Neuronal stem cell (in vitro differentiated cells): ENCODE results near the gene STAT5A. TPM values are rescaled to one million over a fixed set of nuclear protein-coding genes. Genes with fewer than 3 reads are reported as not detected.
"Not testable (repeated sequence)": the region's sequence is repeated elsewhere in the genome, so short reads cannot be mapped to it uniquely, and the experiment has no call there.

Experiments used
- DNase-seq: peaks from one replicate; pipeline ENCODE4 v3.0.0-alpha.2; 2013; ENCODE audit warnings: low spot score
- H2AFZ ChIP-seq: one replicate; pipeline ENCODE4 v1.6.1; 2013; ENCODE audit warnings: mild to moderate bottlenecking, low read length, inconsistent platforms
- H2AK5ac ChIP-seq: 2 replicates; pipeline ENCODE4 v1.6.1; 2013; ENCODE audit warnings: low read depth, mild to moderate bottlenecking, inconsistent platforms, low read length, moderate library complexity, mixed read lengths
- H2BK120ac ChIP-seq: 2 replicates; pipeline ENCODE4 v1.6.1; 2013; ENCODE audit warnings: low read depth, mild to moderate bottlenecking, inconsistent platforms, low read length, moderate library complexity, mixed read lengths
- H2BK12ac ChIP-seq: one replicate; pipeline ENCODE4 v1.6.1; 2013; ENCODE audit warnings: low read length, inconsistent platforms
- H2BK15ac ChIP-seq: 2 replicates; pipeline ENCODE4 v1.6.1; 2013; ENCODE audit warnings: mild to moderate bottlenecking, low read length, inconsistent platforms, mixed read lengths
- H2BK5ac ChIP-seq: one replicate; pipeline ENCODE4 v1.6.1; 2013; ENCODE audit warnings: inconsistent platforms, mild to moderate bottlenecking, low read length, moderate library complexity
- H3K14ac ChIP-seq: one replicate; pipeline ENCODE4 v1.6.1; 2013; ENCODE audit warnings: low read length, inconsistent platforms
- H3K18ac ChIP-seq: 2 replicates; pipeline ENCODE4 v1.6.1; 2013; ENCODE audit warnings: low read length, inconsistent platforms
- H3K23ac ChIP-seq: 2 replicates; pipeline ENCODE4 v1.6.1; 2013; ENCODE audit warnings: low read depth, mild to moderate bottlenecking, mixed read lengths, low read length, inconsistent platforms; ENCODE audit not compliant: poor library complexity
- H3K27ac ChIP-seq: replicated peaks from 3 replicates; pipeline ENCODE4 v1.5.1; 2013; ENCODE audit warnings: low read length, inconsistent platforms
- H3K27me3 ChIP-seq, 3 experiments: 2 replicates each; pipeline ENCODE4 v1.6.1; 2013; ENCODE audit warnings: low read length in 3 of 3, mild to moderate bottlenecking in 2 of 3, inconsistent platforms in 1 of 3, low read depth in 1 of 3, mixed read lengths in 1 of 3, moderate library complexity in 1 of 3; ENCODE audit not compliant: control insufficient read depth in 3 of 3, insufficient read depth in 3 of 3
- H3K36me3 ChIP-seq, 2 donors: replicated peaks in 1 of 2; 2 replicates each; pipeline ENCODE4 v1.6.1; 2013; ENCODE audit warnings: low read length in 2 of 2; ENCODE audit not compliant: control insufficient read depth in 2 of 2, insufficient read depth in 2 of 2
- H3K4ac ChIP-seq: 2 replicates; pipeline ENCODE4 v1.6.1; 2013; ENCODE audit warnings: inconsistent platforms, mild to moderate bottlenecking, low read length, moderate library complexity
- H3K4me1 ChIP-seq, 2 donors: 1 replicate in 1 of 2; 2 replicates in 1 of 2; pipeline ENCODE4 v1.6.1; 2013; ENCODE audit warnings: low read length in 2 of 2, low read depth in 1 of 2; ENCODE audit not compliant: control insufficient read depth in 2 of 2, insufficient read depth in 1 of 2
- H3K4me2 ChIP-seq: one replicate; pipeline ENCODE4 v1.6.1; 2013; ENCODE audit warnings: mild to moderate bottlenecking, low read length, inconsistent platforms; ENCODE audit not compliant: insufficient read depth, poor library complexity, severe bottlenecking
- H3K4me3 ChIP-seq, 2 donors: 2 replicates each; pipeline ENCODE4 v1.5.1; 2013; ENCODE audit warnings: low read length in 2 of 2, mild to moderate bottlenecking in 2 of 2, inconsistent platforms in 1 of 2, moderate library complexity in 1 of 2
- H3K79me1 ChIP-seq: one replicate; pipeline ENCODE4 v1.6.1; 2013; ENCODE audit warnings: low read depth, mild to moderate bottlenecking, inconsistent platforms, low read length, moderate library complexity
- H3K9ac ChIP-seq: one replicate; pipeline ENCODE4 v1.6.1; 2013; ENCODE audit warnings: mild to moderate bottlenecking, low read depth, low read length, inconsistent platforms; ENCODE audit not compliant: poor library complexity
- H3K9me3 ChIP-seq, 2 donors: replicated peaks in 1 of 2; 2 replicates each; pipeline versions ENCODE3 to v1.6.1; 2013; ENCODE audit warnings: low read length in 2 of 2, mild to moderate bottlenecking in 2 of 2, inconsistent platforms in 1 of 2, low read depth in 1 of 2, mixed read lengths in 1 of 2, moderate library complexity in 1 of 2; ENCODE audit not compliant: control insufficient read depth in 2 of 2, insufficient read depth in 1 of 2
- H4K8ac ChIP-seq: one replicate; pipeline ENCODE4 v1.6.1; 2013; ENCODE audit warnings: low read depth, mild to moderate bottlenecking, inconsistent platforms, low read length, moderate library complexity
- H4K91ac ChIP-seq: one replicate; pipeline ENCODE4 v1.6.1; 2013; ENCODE audit warnings: low read length, low read depth, mild to moderate bottlenecking, inconsistent platforms; ENCODE audit not compliant: poor library complexity
- WGBS, 2 donors: extraction: QIAGEN DNeasy Blood & Tissue Kit; methylation state at CpG; one replicate each; pipeline ENCODE4 v1.1.7; 2013; ENCODE audit warnings: missing lambda C conversion rate in 2 of 2, mixed read lengths in 1 of 2; ENCODE audit not compliant: insufficient read length in 2 of 2, insufficient replicate concordance in 1 of 2; ENCODE audit errors: extremely low coverage in 2 of 2; 5-methylcytosine and 5-hydroxymethylcytosine counted together
- polyA plus RNA-seq, 2 experiments: library from polyadenylated mRNA; stranded (reverse); fragments of 200-250 nt; gene quantifications; one replicate each; pipeline ENCODE4 v1.2.3, GENCODE V29; 2013

The STAT5A gene
- 1.8 TPM for polyA plus RNA-seq (2013, experiment 1 of 2)
- polyA plus RNA-seq (2013, experiment 2 of 2) = 1.7 TPM

DNA sequence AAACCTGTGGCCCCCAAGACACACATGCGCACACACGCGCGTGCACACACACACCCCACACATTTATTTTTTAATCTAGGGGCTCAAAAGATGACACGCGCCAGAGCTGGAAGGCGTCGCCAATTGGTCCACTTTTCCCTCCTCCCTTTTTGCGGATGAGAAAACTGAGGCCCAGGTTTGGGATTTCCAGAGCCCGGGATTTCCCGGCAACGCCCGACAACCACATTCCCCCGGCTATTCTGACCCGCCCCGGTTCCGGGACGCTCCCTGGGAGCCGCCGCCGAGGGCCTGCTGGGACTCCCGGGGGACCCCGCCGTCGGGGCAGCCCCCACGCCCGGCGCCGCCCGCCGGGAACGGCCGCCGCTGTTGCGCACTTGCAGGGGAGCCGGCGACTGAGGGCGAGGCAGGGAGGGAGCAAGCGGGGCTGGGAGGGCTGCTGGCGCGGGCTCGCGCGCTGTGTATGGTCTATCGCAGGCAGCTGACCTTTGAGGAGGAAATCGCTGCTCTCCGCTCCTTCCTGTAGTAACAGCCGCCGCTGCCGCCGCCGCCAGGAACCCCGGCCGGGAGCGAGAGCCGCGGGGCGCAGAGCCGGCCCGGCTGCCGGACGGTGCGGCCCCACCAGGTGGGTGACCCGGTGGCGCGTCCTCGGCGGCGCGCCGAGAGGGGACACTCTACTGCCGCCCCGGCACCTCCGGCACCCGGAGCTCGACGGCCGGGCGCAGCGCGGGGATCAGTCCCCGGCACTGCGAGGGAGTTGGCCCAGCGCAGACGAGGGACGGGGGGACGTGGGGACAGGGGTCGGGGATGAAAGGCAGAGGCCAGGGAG lies at the start of gene STAT5A:
Gene STAT5A (plus strand): TSS at position 522 of the 826 bp plus-strand sequence. CDS start 914 bp downstream, outside the sequence.
- Histone ChIP-seq H4K8ac (peak within 1 kb of the TSS; percentile 17), H3K27ac (no peak within 1 kb of the TSS), H3K4me1 (peaks cover 2 to 19% of the 10 kb centered on the region in 2 donors), H3K9ac (peak within 1 kb of the TSS; percentile 60), H3K9me3 (no peaks in the 10 kb centered on the region), H3K79me1 (peaks cover 2% of the 10 kb centered on the region), H2AFZ (peak within 1 kb of the TSS; percentile 78), H3K27me3 (peaks cover 7 to 39% (median 38%) of the 10 kb centered on the region in 3 experiments), H3K4me2 (peak within 1 kb of the TSS; percentile 83), H3K36me3 (no peaks in the 10 kb centered on the region), H2BK5ac (peak within 1 kb of the TSS; percentile 66), H3K18ac (peak within 1 kb of the TSS; percentile 85), H4K91ac (no peak within 1 kb of the TSS), H3K14ac (peak within 1 kb of the TSS; percentile 67), H2BK120ac (peak within 1 kb of the TSS; percentile 22), H3K23ac (peak within 1 kb of the TSS; percentile 91), H3K4me3 (peak within 1 kb of the TSS; percentile 6 to 79), H2BK15ac (peak within 1 kb of the TSS; percentile 90), H3K4ac (peak within 1 kb of the TSS; percentile 84), H2BK12ac (peak within 1 kb of the TSS; percentile 41), H2AK5ac (peak within 1 kb of the TSS; percentile 96)
- no CpG with 5 or more reads among the region's 88 CpGs for WGBS, 2 donors
- no peak for DNase-seq

DNA sequence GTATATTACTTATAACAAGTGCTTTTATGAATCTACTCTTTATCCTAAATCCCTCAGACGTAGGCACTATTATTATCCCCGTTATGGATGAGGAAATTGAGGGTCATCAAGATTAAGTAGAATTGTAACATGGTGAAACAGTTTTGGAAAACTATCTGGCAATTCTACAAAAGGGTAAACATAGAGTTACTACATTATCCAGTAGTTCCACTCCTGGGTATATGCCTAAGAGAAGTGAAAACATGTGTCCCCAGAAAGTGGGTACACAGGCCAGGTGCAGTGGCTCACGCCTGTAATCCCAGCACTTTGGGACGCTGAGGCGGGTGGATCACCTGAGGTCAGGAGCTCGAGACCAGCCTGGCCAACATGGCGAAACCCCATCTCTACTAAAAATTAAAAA lies 48.7 kb upstream of the STAT5A start:
- H3K4me3 ChIP-seq, H3K4me2 ChIP-seq, H3K23ac ChIP-seq, H3K9me3 ChIP-seq, H4K91ac ChIP-seq, H3K4me1 ChIP-seq, H2BK12ac ChIP-seq, H3K36me3 ChIP-seq, H3K14ac ChIP-seq, H2BK15ac ChIP-seq, H3K27me3 ChIP-seq, H4K8ac ChIP-seq, H3K18ac ChIP-seq, DNase-seq, H3K27ac ChIP-seq, H2AK5ac ChIP-seq, H3K9ac ChIP-seq, H3K79me1 ChIP-seq, H3K4ac ChIP-seq, H2BK120ac ChIP-seq, H2AFZ ChIP-seq, H2BK5ac ChIP-seq: not testable (repeated sequence)
- no CpG with 5 or more reads among the region's 7 CpGs for WGBS, 2 donors

DNA sequence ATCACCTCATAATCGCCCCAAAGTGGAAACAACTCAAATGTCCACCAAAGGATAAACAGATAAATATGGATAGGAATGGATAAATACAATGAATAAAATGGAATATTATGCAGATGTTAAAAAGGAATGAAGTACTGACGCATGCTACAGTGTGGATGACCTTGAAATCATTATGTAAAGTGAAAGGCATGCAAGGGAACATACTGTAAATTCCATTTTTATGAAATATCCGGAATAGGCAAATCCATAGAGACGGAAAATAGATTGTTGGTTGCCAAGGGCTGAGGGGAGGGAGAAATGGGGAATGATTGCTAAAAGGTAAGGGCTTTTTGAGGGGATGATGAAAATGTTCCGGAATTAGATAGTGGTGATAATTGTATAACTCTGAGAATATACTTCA lies 48.1 kb upstream of the STAT5A start:
- DNase-seq = no peak
- Histone ChIP-seq H3K18ac (no peak overlapping the region), H4K91ac (no peak overlapping the region), H2AFZ (no peak overlapping the region), H4K8ac (no peak overlapping the region), H3K79me1 (peaks cover 7% of the 10 kb centered on the region), H3K4ac (no peak overlapping the region), H3K23ac (no peak overlapping the region), H2BK120ac (no peak overlapping the region), H3K4me1 (no peaks in the 10 kb centered on the region), H2BK15ac (no peak overlapping the region), H3K4me3 (no peak overlapping the region), H2AK5ac (no peak overlapping the region), H2BK5ac (no peak overlapping the region), H3K14ac (no peak overlapping the region), H3K9ac (no peak overlapping the region), H3K36me3 (no peaks in the 10 kb centered on the region), H3K4me2 (no peak overlapping the region), H3K27ac (no peak overlapping the region), H2BK12ac (no peak overlapping the region), H3K9me3 (no peaks in the 10 kb centered on the region), H3K27me3 (no peaks in the 10 kb centered on the region)
- WGBS, 2 donors = 100% methylated on average over 1 of the region's 5 CpGs; no CpG with 5 or more reads in 1 of the 2 donors

- WGBS, 2 donors = no CpG with 5 or more reads among the region's 4 CpGs
- H4K8ac ChIP-seq, H2BK5ac ChIP-seq, H3K4me2 ChIP-seq, H3K23ac ChIP-seq, H3K27me3 ChIP-seq, H3K4me3 ChIP-seq, H2BK15ac ChIP-seq, H4K91ac ChIP-seq, H3K18ac ChIP-seq, H2AFZ ChIP-seq, H3K79me1 ChIP-seq, H2BK12ac ChIP-seq, H2AK5ac ChIP-seq, H2BK120ac ChIP-seq, H3K4ac ChIP-seq, H3K9ac ChIP-seq, DNase-seq, H3K27ac ChIP-seq, H3K4me1 ChIP-seq, H3K36me3 ChIP-seq, H3K9me3 ChIP-seq, H3K14ac ChIP-seq: not testable (repeated sequence)
Observed at GRCh38 chr17:42240863-42241262, 47.4 kb upstream of the STAT5A start.
